OCI-LY3 (cell line): ENCODE results near the gene COX17.

Source experiments
- H2AFZ ChIP-seq: fragments of 200-600, 300-600 bp; shearing (Covaris generic); 2 replicates; pipeline ENCODE4 v1.6.0; 2014; ENCODE audit warnings: antibody characterized with exemption, low read depth, low read length
- H3K27ac ChIP-seq: fragments of 200-600, 300-600 bp; sonication (generic); 2 replicates; pipeline ENCODE4 v1.5.1; 2014; ENCODE audit warnings: mild to moderate bottlenecking, low read length, moderate library complexity, mixed read lengths
- H3K27me3 ChIP-seq: fragments of 200-600, 300-600 bp; sonication (generic); 2 replicates; pipeline ENCODE4 v1.6.1; 2014; ENCODE audit warnings: low read depth, low read length, mixed read lengths
- H3K36me3 ChIP-seq: fragments of 200-600, 300-600 bp; sonication (generic); replicated peaks from 2 replicates; pipeline ENCODE3; 2014; ENCODE audit warnings: low read depth, low read length, mixed read lengths
- H3K4me1 ChIP-seq: fragments of 300-600, 200-600 bp; sonication (generic); 2 replicates; pipeline ENCODE4 v1.6.1; 2014; ENCODE audit warnings: low read length, mixed read lengths
- H3K4me2 ChIP-seq: fragments of 200-600, 300-600 bp; sonication (generic); 2 replicates; pipeline ENCODE4 v1.6.1; 2014; ENCODE audit warnings: low read length, mixed read lengths
- H3K4me3 ChIP-seq: fragments of 300-600, 200-600 bp; sonication (generic); 2 replicates; pipeline ENCODE4 v1.5.1; 2014; ENCODE audit warnings: antibody characterized with exemption, mild to moderate bottlenecking, low read length, moderate library complexity
- H3K79me2 ChIP-seq: fragments of 300-600, 200-600 bp; shearing (Covaris generic); 2 replicates; pipeline ENCODE4 v1.6.1; 2014; ENCODE audit warnings: mild to moderate bottlenecking, low read length, mixed read lengths
- H3K9ac ChIP-seq: fragments of 300-600, 200-600 bp; shearing (Covaris generic); 2 replicates; pipeline ENCODE4 v1.6.0; 2014; ENCODE audit warnings: mild to moderate bottlenecking, low read length, moderate library complexity
- H3K9me3 ChIP-seq: fragments of 200-600, 300-600 bp; shearing (Covaris generic); 2 replicates; pipeline ENCODE4 v1.6.1; 2014; ENCODE audit warnings: low read length, mixed read lengths; ENCODE audit not compliant: insufficient read depth
- H4K20me1 ChIP-seq: fragments of 200-600, 300-600 bp; sonication (generic); 2 replicates; pipeline ENCODE4 v1.6.1; 2016; ENCODE audit warnings: low read length, mixed read lengths; ENCODE audit not compliant: insufficient read depth
- EZH2phosphoT487 ChIP-seq: fragments of 200-600 bp; shearing (Covaris generic); IDR thresholded peaks from 2 replicates; pipeline ENCODE4 v1.6.1; 2018; ENCODE audit warnings: antibody characterized with exemption, mixed run types, low read depth
- TF ChIP-seq, protein P1 (sequence below): fragments of 200-600, 300-600 bp; sonication (generic); IDR thresholded peaks from 2 replicates; pipeline ENCODE4 v1.5.1; 2014; ENCODE audit warnings: antibody characterized with exemption, low read length, low read depth

The COX17 gene

GRCh38 chr3:119660474-119661440, 16.4 kb downstream of the COX17 start, which contains the start of gene POPDC2:
POPDC2 (minus strand) TSS chr3:119660589; CDS start chr3:119660423, 166 bp downstream.
- H3K4me1 ChIP-seq: peaks cover 43% of the 10 kb centered on the region

GRCh38 chr3:119659606-119660291, 17.5 kb downstream of the COX17 start:
- Histone ChIP-seq H3K9me3 (no peaks in the 10 kb centered on the region), H3K9ac (no peak overlapping the region), H3K4me3 (no peak overlapping the region), H3K27ac (no peak overlapping the region), H4K20me1 (no peaks in the 10 kb centered on the region), H3K27me3 (no peaks in the 10 kb centered on the region), H3K4me1 (peaks cover 33% of the 10 kb centered on the region), H3K79me2 (no peaks in the 10 kb centered on the region), H2AFZ (no peak overlapping the region), H3K4me2 (no peak overlapping the region), H3K36me3 (no peaks in the 10 kb centered on the region)
- TF ChIP-seq, protein P1, sequence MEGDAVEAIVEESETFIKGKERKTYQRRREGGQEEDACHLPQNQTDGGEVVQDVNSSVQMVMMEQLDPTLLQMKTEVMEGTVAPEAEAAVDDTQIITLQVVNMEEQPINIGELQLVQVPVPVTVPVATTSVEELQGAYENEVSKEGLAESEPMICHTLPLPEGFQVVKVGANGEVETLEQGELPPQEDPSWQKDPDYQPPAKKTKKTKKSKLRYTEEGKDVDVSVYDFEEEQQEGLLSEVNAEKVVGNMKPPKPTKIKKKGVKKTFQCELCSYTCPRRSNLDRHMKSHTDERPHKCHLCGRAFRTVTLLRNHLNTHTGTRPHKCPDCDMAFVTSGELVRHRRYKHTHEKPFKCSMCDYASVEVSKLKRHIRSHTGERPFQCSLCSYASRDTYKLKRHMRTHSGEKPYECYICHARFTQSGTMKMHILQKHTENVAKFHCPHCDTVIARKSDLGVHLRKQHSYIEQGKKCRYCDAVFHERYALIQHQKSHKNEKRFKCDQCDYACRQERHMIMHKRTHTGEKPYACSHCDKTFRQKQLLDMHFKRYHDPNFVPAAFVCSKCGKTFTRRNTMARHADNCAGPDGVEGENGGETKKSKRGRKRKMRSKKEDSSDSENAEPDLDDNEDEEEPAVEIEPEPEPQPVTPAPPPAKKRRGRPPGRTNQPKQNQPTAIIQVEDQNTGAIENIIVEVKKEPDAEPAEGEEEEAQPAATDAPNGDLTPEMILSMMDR: no peak
- no peak for TF ChIP-seq EZH2phosphoT487

More at GRCh38 chr3:119660474-119661440, 16.4 kb downstream of the COX17 start, which contains the start of gene POPDC2:
- H3K79me2 ChIP-seq: no peaks in the 10 kb centered on the region
- H2AFZ ChIP-seq: no peak within 1 kb of the TSS
- no peak within 1 kb of the TSS for H3K9ac ChIP-seq
- no peak within 1 kb of the TSS for H3K27ac ChIP-seq
- H3K36me3 ChIP-seq: no peaks in the 10 kb centered on the region
- no peaks in the 10 kb centered on the region for H4K20me1 ChIP-seq
- TF ChIP-seq EZH2phosphoT487: no peak
- TF ChIP-seq, protein P1: no peak
- H3K27me3 ChIP-seq: no peaks in the 10 kb centered on the region
- H3K9me3 ChIP-seq: no peaks in the 10 kb centered on the region
- H3K4me2 ChIP-seq: no peak within 1 kb of the TSS
- H3K4me3 ChIP-seq: no peak within 1 kb of the TSS

GRCh38 chr3:119658994-119659393, 18.2 kb downstream of the COX17 start:
- H3K4me1 ChIP-seq: peaks cover 25% of the 10 kb centered on the region

More at GRCh38 chr3:119658994-119659393, 18.2 kb downstream of the COX17 start:
- Histone ChIP-seq H3K9me3 (no peaks in the 10 kb centered on the region), H3K36me3 (no peaks in the 10 kb centered on the region), H3K27ac (no peak overlapping the region), H2AFZ (no peak overlapping the region), H4K20me1 (no peaks in the 10 kb centered on the region), H3K4me3 (no peak overlapping the region), H3K4me2 (no peak overlapping the region), H3K9ac (no peak overlapping the region), H3K27me3 (no peaks in the 10 kb centered on the region), H3K79me2 (no peaks in the 10 kb centered on the region)
- TF ChIP-seq, protein P1: no peak
- no peak for TF ChIP-seq EZH2phosphoT487
